Lower leg skin (tissue), 4 donors: ENCODE data around the gene USPL1. TPM values are rescaled to one million over a fixed set of nuclear protein-coding genes. Genes with fewer than 3 reads are reported as not detected.
"Not testable (repeated sequence)": the region's sequence is repeated elsewhere in the genome, so short reads cannot be mapped to it uniquely, and the experiment has no call there.

Experiments used
- DNase-seq, 2 donors: peaks; one replicate each; pipeline ENCODE4 v3.0.0-alpha.2; 2019; ENCODE audit warnings: low spot score in 2 of 2
- H3K4me3 ChIP-seq: fragments of 200-600 bp; sonication (generic); 2 replicates; pipeline ENCODE4 v1.5.1; 2017; ENCODE audit warnings: mild to moderate bottlenecking, low read depth; ENCODE audit not compliant: poor library complexity, severe bottlenecking
- POLR2A ChIP-seq, 2 donors: fragments of 450-650 bp; IDR thresholded peaks; one replicate each; pipeline ENCODE4 v1.6.1; 2016 to 2017; ENCODE audit warnings: antibody characterized with exemption in 2 of 2, mild to moderate bottlenecking in 1 of 2, moderate library complexity in 1 of 2
- WGBS, 2 donors: methylation state at CpG; one replicate each; pipeline ENCODE4 v1.1.5; 2018; 5-methylcytosine and 5-hydroxymethylcytosine counted together
- intact Hi-C: fragments of 100-400 bp; cut with DNase I; formaldehyde crosslinking; loops from one replicate; pipeline ENCODE4 v1.15.0; 2023; ENCODE audit warnings: low total_unique reads
- total RNA-seq, 4 donors: library from RNA; depleted of rRNA; stranded (reverse); fragments of >200 nt; gene quantifications; one replicate each; pipeline ENCODE4 v1.1.0, GENCODE V29; 2016
- TF ChIP-seq, protein P1 (sequence below), 3 donors: fragments of 450-650 bp; IDR thresholded peaks; one replicate each; pipeline ENCODE4 v1.5.1; 2016; ENCODE audit warnings: antibody characterized with exemption in 3 of 3, mild to moderate bottlenecking in 3 of 3, moderate library complexity in 2 of 3

USPL1 gene
- total RNA-seq, 4 donors from 2014 or later: 16.0 to 20.8 (median 18.2) TPM

- no peak for DNase-seq
- no peak overlapping the region for H3K4me3 ChIP-seq
- intact Hi-C loops: no loop called here
- TF ChIP-seq, protein P1, sequence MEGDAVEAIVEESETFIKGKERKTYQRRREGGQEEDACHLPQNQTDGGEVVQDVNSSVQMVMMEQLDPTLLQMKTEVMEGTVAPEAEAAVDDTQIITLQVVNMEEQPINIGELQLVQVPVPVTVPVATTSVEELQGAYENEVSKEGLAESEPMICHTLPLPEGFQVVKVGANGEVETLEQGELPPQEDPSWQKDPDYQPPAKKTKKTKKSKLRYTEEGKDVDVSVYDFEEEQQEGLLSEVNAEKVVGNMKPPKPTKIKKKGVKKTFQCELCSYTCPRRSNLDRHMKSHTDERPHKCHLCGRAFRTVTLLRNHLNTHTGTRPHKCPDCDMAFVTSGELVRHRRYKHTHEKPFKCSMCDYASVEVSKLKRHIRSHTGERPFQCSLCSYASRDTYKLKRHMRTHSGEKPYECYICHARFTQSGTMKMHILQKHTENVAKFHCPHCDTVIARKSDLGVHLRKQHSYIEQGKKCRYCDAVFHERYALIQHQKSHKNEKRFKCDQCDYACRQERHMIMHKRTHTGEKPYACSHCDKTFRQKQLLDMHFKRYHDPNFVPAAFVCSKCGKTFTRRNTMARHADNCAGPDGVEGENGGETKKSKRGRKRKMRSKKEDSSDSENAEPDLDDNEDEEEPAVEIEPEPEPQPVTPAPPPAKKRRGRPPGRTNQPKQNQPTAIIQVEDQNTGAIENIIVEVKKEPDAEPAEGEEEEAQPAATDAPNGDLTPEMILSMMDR (IDR thresholded peaks at IDR 0.05): no peak
- TF ChIP-seq POLR2A (IDR thresholded peaks at IDR 0.05): no peak
These were observed 27.9 kb downstream of the USPL1 start for GRCh38 chr13:30645629-30646028.

GRCh38 chr13:30647420-30647819 lies 29.7 kb downstream of the USPL1 start:
- no peak for DNase-seq
- no peak overlapping the region for H3K4me3 ChIP-seq
- intact Hi-C loops: no loop called here
- 77 to 86% methylated on average over 3 of the region's 3 CpGs for WGBS, 2 donors
- no peak for TF ChIP-seq POLR2A (IDR thresholded peaks at IDR 0.05)
- TF ChIP-seq, protein P1 (IDR thresholded peaks at IDR 0.05): no peak

DNA sequence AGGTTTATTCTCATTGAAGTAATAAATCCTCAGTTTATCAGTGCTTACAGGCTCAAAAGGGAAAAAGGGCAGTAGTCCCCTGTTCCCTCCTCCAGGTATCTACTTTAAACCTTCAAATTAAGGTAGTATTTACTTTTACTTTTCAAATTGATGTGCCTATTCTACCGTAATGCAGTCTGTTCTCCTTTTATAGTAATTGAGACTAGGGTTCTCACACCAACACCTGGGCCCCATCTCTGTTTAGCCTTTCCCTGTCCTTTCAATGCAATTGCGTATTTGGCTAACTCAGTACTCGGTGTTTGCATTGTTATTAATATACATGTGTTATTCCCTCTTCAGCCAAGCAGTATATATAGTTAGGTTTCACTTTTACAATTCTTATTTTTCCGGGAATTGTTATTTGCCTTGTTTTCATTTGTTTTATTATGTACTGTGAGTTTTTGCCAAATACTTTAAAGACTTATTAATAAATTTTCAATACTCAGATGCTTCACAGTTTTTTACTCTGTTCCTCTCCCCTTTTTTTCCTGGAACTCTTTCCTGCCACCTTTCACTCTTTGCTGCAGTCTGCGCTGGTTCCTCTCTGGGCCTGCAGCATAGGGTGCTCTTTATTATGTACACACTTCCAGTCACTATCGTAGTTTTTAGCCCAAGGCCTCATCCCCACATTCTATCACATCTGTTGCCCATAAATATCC lies 30.3 kb downstream of the USPL1 start:
- H3K4me3 ChIP-seq: no peak overlapping the region
- no peak for DNase-seq
- 81 to 87% methylated on average over 6 of the region's 6 CpGs for WGBS, 2 donors
- intact Hi-C loops: no loop called here
- no peak for TF ChIP-seq POLR2A (IDR thresholded peaks at IDR 0.05)
- TF ChIP-seq, protein P1 (IDR thresholded peaks at IDR 0.05): no peak

GRCh38 chr13:30648522-30649012 lies 30.8 kb downstream of the USPL1 start:
- WGBS, 2 donors: 88% methylated on average over 4 of the region's 4 CpGs
- no peak for DNase-seq
- TF ChIP-seq, protein P1 (IDR thresholded peaks at IDR 0.05): no peak
- no peak for TF ChIP-seq POLR2A (IDR thresholded peaks at IDR 0.05)
- intact Hi-C loops: no loop called here
- no peak overlapping the region for H3K4me3 ChIP-seq

DNA sequence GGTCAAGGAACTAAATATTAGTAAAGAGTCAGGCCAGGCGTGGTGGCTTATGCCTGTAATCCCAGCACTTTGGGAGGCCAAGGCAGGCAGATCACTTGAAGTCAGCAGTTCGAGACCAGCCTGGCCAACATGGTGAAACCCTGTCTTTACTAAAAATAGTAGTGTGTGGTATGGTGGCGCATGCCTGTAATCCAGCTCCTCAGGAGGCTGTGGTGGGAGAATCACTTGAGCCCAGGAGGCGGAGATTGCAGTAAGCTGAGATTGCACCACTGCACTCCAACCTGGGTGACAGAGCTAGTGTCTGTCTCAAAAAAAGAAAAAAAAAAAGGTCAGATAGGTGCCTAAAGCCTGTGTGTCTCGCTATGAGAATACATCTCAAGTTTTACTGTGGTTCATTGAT lies 33.9 kb downstream of the USPL1 start:
- DNase-seq, intact Hi-C loops, H3K4me3 ChIP-seq: not testable (repeated sequence)
- 93% methylated on average over 5 of the region's 5 CpGs for WGBS, 2 donors

DNA sequence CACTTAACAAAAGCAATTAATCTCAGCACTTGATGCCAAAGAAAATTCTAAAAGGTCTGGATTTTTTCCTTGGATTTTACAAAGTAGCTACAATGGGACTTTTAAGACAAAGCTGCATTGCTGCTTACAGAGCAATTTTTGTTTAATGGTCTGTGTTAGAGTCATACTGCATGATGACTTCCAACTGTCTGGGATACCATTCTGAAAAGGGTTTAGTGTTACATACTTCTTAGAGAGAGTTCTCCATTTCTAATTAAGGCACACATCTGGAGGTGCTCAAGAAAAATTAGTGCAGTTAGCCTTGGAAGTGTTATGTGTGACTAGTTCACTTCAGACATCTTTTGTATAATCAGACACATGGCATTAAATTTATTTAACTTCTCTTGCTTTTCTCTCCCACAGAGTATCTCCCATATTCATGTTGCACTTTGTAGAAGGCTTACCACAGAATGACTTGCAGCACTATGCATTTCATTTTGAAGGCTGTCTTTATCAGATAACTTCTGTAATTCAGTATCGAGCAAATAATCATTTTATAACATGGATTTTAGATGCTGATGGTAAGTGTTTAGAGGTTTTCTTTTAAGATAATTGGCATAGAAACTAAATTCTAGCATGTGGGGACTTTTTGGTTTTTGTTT lies 35.1 kb downstream of the USPL1 start:
- DNase-seq: no peak
- no peak overlapping the region for H3K4me3 ChIP-seq
- 70 to 82% methylated on average over 1 of the region's 1 CpG for WGBS, 2 donors
- intact Hi-C loops: no loop called here
- TF ChIP-seq POLR2A (IDR thresholded peaks at IDR 0.05): no peak
